Activated T-cell treated with anti-CD3 and anti-CD28 coated beads, Interleukin-2, amount 50 U/mL, for 24 hours (primary cell): ENCODE results near the gene MCU.
"Not testable (repeated sequence)": the region's sequence is repeated elsewhere in the genome, so short reads cannot be mapped to it uniquely, and the experiment has no call there.

Experiments
- DNase-seq: peaks from one replicate; pipeline ENCODE4 v3.0.0-alpha.2; 2020
- H3K27ac Mint-ChIP-seq: 2 replicates; pipeline ENCODE4 v1.8.0; 2020; ENCODE audit warnings: mild to moderate bottlenecking, mixed read lengths
- H3K27me3 Mint-ChIP-seq: 2 replicates; pipeline ENCODE4 v1.8.0; 2020; ENCODE audit warnings: mixed read lengths
- H3K36me3 Mint-ChIP-seq: 2 replicates; pipeline ENCODE4 v1.8.0; 2020; ENCODE audit warnings: low read depth, mixed read lengths
- H3K4me1 Mint-ChIP-seq: 2 replicates; pipeline ENCODE4 v1.8.0; 2020; ENCODE audit warnings: low read depth, mixed read lengths
- H3K4me3 Mint-ChIP-seq: 2 replicates; pipeline ENCODE4 v1.8.0; 2020; ENCODE audit warnings: mild to moderate bottlenecking, moderate library complexity, mixed read lengths
- H3K9me3 Mint-ChIP-seq: 2 replicates; pipeline ENCODE4 v1.8.0; 2020; ENCODE audit warnings: mixed read lengths

The MCU gene

GRCh38 chr10:72691863-72692743 lies at the start of gene MCU:
TSS of gene MCU (plus strand) at chr10:72692143. CDS start at chr10:72692152, 9 bp downstream.
- Mint-ChIP-seq H3K9me3 (no peaks in the 10 kb centered on the region), H3K4me1 (peaks cover 43% of the 10 kb centered on the region), H3K36me3 (peaks cover 2% of the 10 kb centered on the region), H3K27ac (peak within 1 kb of the TSS; percentile 87), H3K27me3 (peaks cover under 1% of the 10 kb centered on the region), H3K4me3 (peak within 1 kb of the TSS; percentile 89)
- peak; percentile 95 for DNase-seq

- H3K27ac Mint-ChIP-seq = no peak overlapping the region
These were observed 49.6 kb upstream of the MCU start for GRCh38 chr10:72642318-72642717.

GRCh38 chr10:72645263-72645858 lies 46.6 kb upstream of the MCU start:
- Mint-ChIP-seq H3K36me3 (no peaks in the 10 kb centered on the region), H3K27ac (no peak overlapping the region), H3K4me3 (no peak overlapping the region), H3K27me3 (peaks cover 5% of the 10 kb centered on the region), H3K9me3 (no peaks in the 10 kb centered on the region), H3K4me1 (no peaks in the 10 kb centered on the region)
- no peak for DNase-seq

More at GRCh38 chr10:72642318-72642717, 49.6 kb upstream of the MCU start:
- Mint-ChIP-seq H3K4me3 (no peak overlapping the region), H3K9me3 (no peaks in the 10 kb centered on the region), H3K4me1 (peaks cover 5% of the 10 kb centered on the region), H3K27me3 (peaks cover 5% of the 10 kb centered on the region), H3K36me3 (no peaks in the 10 kb centered on the region)
- DNase-seq = no peak

- not testable (repeated sequence) for H3K27me3 Mint-ChIP-seq
These were observed 45.0 kb upstream of the MCU start for GRCh38 chr10:72646971-72647370.

GRCh38 chr10:72648301-72648700 lies 43.6 kb upstream of the MCU start:
- no peak overlapping the region for H3K27ac Mint-ChIP-seq

More at GRCh38 chr10:72646971-72647370, 45.0 kb upstream of the MCU start:
- not testable (repeated sequence) for H3K36me3 Mint-ChIP-seq, H3K27ac Mint-ChIP-seq, H3K4me3 Mint-ChIP-seq, H3K9me3 Mint-ChIP-seq, DNase-seq, H3K4me1 Mint-ChIP-seq

GRCh38 chr10:72649291-72649690 lies 42.7 kb upstream of the MCU start:
- Mint-ChIP-seq H3K4me1 (no peaks in the 10 kb centered on the region), H3K9me3 (no peaks in the 10 kb centered on the region), H3K36me3 (no peaks in the 10 kb centered on the region), H3K27ac (no peak overlapping the region), H3K4me3 (no peak overlapping the region), H3K27me3 (no peaks in the 10 kb centered on the region)
- no peak for DNase-seq

More at GRCh38 chr10:72648301-72648700, 43.6 kb upstream of the MCU start:
- no peak overlapping the region for H3K4me3 Mint-ChIP-seq
- no peaks in the 10 kb centered on the region for H3K4me1 Mint-ChIP-seq
- no peaks in the 10 kb centered on the region for H3K36me3 Mint-ChIP-seq
- H3K9me3 Mint-ChIP-seq = no peaks in the 10 kb centered on the region
- no peaks in the 10 kb centered on the region for H3K27me3 Mint-ChIP-seq
- no peak for DNase-seq

GRCh38 chr10:72653383-72654096 lies 38.4 kb upstream of the MCU start:
- Mint-ChIP-seq H3K27ac (no peak overlapping the region), H3K9me3 (no peaks in the 10 kb centered on the region), H3K4me3 (no peak overlapping the region), H3K36me3 (no peaks in the 10 kb centered on the region), H3K4me1 (no peaks in the 10 kb centered on the region), H3K27me3 (no peaks in the 10 kb centered on the region)
- DNase-seq = no peak

- Mint-ChIP-seq H3K27me3 (no peaks in the 10 kb centered on the region), H3K36me3 (no peaks in the 10 kb centered on the region), H3K27ac (no peak overlapping the region), H3K9me3 (no peaks in the 10 kb centered on the region), H3K4me3 (no peak overlapping the region), H3K4me1 (no peaks in the 10 kb centered on the region)
- DNase-seq = no peak
These were observed 37.2 kb upstream of the MCU start for GRCh38 chr10:72654720-72655119.

GRCh38 chr10:72658696-72659400 lies 33.1 kb upstream of the MCU start:
- Mint-ChIP-seq H3K36me3 (no peaks in the 10 kb centered on the region), H3K4me3 (no peak overlapping the region), H3K27me3 (no peaks in the 10 kb centered on the region), H3K9me3 (no peaks in the 10 kb centered on the region), H3K4me1 (no peaks in the 10 kb centered on the region), H3K27ac (no peak overlapping the region)
- no peak for DNase-seq

GRCh38 chr10:72659694-72660093 lies 32.2 kb upstream of the MCU start:
- no peak for DNase-seq
- Mint-ChIP-seq H3K9me3 (no peaks in the 10 kb centered on the region), H3K4me1 (no peaks in the 10 kb centered on the region), H3K4me3 (no peak overlapping the region), H3K36me3 (no peaks in the 10 kb centered on the region), H3K27ac (no peak overlapping the region), H3K27me3 (no peaks in the 10 kb centered on the region)

- H3K27me3 Mint-ChIP-seq = no peaks in the 10 kb centered on the region
- no peaks in the 10 kb centered on the region for H3K9me3 Mint-ChIP-seq
- no peaks in the 10 kb centered on the region for H3K4me1 Mint-ChIP-seq
- H3K36me3 Mint-ChIP-seq = no peaks in the 10 kb centered on the region
- no peak overlapping the region for H3K27ac Mint-ChIP-seq
- no peak overlapping the region for H3K4me3 Mint-ChIP-seq
- no peak for DNase-seq
These were observed 31.7 kb upstream of the MCU start for GRCh38 chr10:72660220-72660619.

GRCh38 chr10:72661431-72661830 lies 30.5 kb upstream of the MCU start:
- DNase-seq = no peak
- H3K27ac Mint-ChIP-seq = no peak overlapping the region
- no peaks in the 10 kb centered on the region for H3K36me3 Mint-ChIP-seq
- H3K27me3 Mint-ChIP-seq = no peaks in the 10 kb centered on the region
- no peaks in the 10 kb centered on the region for H3K9me3 Mint-ChIP-seq
- no peak overlapping the region for H3K4me3 Mint-ChIP-seq
- H3K4me1 Mint-ChIP-seq = no peaks in the 10 kb centered on the region

- no peak for DNase-seq
- H3K36me3 Mint-ChIP-seq = no peaks in the 10 kb centered on the region
- no peaks in the 10 kb centered on the region for H3K27me3 Mint-ChIP-seq
- no peaks in the 10 kb centered on the region for H3K4me1 Mint-ChIP-seq
- no peaks in the 10 kb centered on the region for H3K9me3 Mint-ChIP-seq
- no peak overlapping the region for H3K4me3 Mint-ChIP-seq
- H3K27ac Mint-ChIP-seq = no peak overlapping the region
These were observed 28.0 kb upstream of the MCU start for GRCh38 chr10:72663971-72664370.

- no peaks in the 10 kb centered on the region for H3K4me1 Mint-ChIP-seq
- H3K4me3 Mint-ChIP-seq = no peak overlapping the region
- no peaks in the 10 kb centered on the region for H3K27me3 Mint-ChIP-seq
- no peak overlapping the region for H3K27ac Mint-ChIP-seq
- no peaks in the 10 kb centered on the region for H3K36me3 Mint-ChIP-seq
- no peak for DNase-seq
- H3K9me3 Mint-ChIP-seq = no peaks in the 10 kb centered on the region
These were observed 26.0 kb upstream of the MCU start for GRCh38 chr10:72665925-72666324.
